Measurements from ENCODE around the gene TBC1D8.

Gene TBC1D8

DNA sequence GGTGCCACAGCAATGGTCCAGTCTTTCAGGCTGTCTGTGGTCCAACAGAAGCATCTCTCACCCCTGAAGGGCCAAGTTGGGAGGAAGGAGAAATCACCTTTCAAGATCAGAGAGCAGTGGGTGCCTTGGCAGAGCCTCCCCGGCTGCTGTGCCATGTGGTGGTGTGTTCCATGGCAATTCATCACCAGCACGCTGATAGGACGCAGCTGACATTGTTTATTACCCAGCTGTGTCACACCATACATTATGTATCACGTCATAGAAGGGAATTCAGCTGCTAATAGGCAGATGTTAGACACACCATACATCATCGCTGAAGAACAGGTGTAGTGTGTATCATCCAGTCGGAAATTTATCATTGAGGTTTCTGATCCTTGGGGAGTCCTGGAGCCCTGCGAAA, 178.7 kb downstream of the TBC1D8 start:
- no peak for DNase-seq

- no peak for DNase-seq
Measured at GRCh38 chr2:100971221-100971620, 180.0 kb downstream of the TBC1D8 start.

GRCh38 chr2:100969998-100970397, 181.2 kb downstream of the TBC1D8 start:
- no peak for DNase-seq

DNA sequence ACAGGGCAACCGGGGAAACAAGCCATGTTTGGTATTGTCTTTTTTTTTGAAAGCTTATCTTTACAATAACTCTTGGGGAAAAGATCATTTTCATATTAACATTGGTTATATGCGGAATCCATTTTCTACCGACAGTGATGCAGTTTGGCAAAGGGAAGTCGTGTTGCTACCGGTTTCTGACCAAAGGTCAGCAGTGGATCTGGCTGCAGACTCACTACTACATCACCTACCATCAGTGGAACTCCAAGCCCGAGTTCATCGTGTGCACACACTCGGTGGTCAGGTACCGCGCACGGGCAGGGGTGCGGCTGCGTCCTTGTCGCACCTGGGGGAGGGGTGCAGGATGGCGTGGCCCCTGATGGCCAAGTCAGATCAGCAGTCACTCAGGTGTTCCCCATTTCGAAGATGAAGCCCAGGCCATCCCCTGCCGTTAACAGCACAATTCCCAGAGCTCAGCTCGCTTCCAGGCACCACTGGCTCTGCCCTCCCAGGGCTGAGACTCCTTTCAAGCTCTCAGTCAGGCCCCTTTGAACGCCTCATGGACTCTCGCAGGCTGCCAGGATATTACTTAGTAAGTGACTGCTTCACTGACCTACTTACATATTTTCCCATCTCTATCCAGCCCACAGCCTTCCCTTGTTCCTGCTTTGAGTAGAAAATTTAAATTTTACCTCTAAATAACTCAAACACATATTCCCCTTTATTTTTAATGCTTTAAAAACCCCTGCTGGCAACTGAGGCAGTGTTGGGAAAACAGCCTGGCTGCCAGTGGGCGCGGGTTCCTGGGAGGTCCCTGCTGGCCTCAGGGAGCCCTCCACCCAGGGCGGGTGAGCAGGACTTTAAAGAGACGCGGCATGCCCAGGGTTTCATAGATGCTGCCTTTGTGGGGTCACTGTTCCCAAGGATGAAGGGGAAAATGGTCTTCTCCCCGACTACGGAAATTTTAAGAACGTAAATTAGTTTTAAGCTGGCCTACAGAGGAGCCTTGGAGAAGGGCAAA, 182.7 kb downstream of the TBC1D8 start:
- no peak for DNase-seq

- DNase-seq: no peak
Measured at GRCh38 chr2:100967716-100968115, 183.5 kb downstream of the TBC1D8 start.

DNA sequence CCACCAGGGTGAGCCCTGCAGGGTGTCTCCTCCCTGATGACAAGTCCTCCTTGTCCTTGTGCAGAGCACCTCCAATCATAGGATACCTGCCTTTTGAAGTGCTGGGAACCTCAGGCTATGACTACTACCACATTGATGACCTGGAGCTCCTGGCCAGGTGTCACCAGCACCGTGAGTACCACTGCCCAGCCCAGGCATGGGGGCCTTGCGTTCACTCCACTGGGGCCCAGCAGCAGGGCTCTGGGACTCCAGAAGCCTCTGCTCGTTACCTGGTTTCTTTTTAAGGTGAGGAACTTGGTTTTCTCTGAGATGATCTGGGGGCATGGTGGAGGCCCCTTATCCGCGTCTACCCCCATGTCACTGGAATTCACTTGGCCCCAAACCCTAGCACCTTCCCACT, 185.6 kb downstream of the TBC1D8 start:
- DNase-seq: no peak

- no peak for DNase-seq
Measured at GRCh38 chr2:100964681-100965169, 186.5 kb downstream of the TBC1D8 start.

- DNase-seq: no peak
Measured at GRCh38 chr2:100964222-100964621, 187.0 kb downstream of the TBC1D8 start.

- no peak for DNase-seq
Measured at GRCh38 chr2:100963026-100963375, 188.2 kb downstream of the TBC1D8 start.

DNA sequence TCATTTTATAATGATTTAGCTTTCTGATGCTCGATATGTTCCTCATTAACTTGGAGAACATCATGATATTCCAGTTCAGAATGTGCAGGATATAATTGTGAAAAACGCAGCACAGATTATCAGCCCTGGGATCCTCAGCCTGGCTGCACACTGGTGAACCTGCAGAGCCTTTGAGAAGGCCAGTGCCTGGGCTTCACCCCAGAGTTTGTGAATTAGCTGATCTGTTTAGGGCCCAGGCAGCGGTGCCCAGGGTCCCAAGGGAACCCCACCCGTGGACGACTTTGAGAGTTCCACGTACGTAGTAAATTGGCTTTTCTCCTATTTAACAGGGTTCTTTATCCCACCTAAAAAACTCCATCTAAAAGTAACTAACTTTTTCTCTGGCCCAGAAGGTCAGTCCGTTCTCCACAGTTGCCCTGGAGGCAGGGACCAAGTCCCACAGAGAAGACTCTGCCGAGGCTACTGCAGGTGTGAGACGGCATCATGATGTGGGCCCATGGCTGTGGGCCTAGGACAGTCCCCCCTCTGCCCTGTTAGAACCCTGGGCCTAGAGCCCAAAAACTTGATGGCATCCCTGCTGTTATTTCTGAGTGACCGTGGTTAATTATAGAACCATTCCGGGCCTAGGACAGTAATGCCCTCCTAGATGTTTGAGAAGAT, 188.7 kb downstream of the TBC1D8 start:
- DNase-seq: no peak

- DNase-seq: no peak
Measured at GRCh38 chr2:100960688-100961087, 190.5 kb downstream of the TBC1D8 start.

DNA sequence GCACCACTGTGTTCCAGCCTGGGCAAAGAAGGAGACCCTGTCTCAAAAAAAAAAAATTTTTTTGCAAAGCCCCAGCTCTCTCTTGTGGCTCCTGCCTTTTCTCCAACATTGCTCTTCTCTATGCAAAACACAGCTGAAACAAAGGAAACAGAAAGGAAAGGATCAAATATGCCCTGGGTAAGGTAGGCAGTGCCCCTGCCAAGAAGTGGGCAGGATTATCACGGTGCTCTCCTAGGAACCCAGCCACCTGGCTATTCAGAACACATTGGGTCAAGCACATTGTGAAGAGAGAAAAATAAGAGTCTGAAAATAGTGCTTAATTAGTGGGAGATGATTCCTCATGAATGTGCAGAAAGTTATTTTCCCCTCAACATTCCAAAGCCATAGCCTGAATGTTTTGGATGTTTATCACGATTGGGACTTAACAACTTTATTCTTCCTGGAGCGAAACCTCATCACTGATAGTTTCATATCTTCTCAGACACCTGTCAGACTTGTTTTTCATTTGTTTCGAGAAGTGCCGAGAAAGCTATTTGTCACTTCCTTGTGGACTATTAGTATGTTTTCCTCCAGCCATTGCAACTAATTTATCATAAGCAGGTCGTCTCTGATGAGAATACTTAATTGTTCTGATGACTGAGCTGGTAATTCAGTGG, 191.8 kb downstream of the TBC1D8 start:
- DNase-seq: no peak

GRCh38 chr2:100957996-100958653, 193.1 kb downstream of the TBC1D8 start:
- no peak for DNase-seq

Data from NCI-H774 (cell line).